Endothelial cell of umbilical vein (primary cell): ENCODE results near the gene SPHK2. TPM values are rescaled to one million over a fixed set of nuclear protein-coding genes. Genes with fewer than 3 reads are reported as not detected.

Source experiments
- BruUV-seq: library from RNA; stranded (reverse); fragments of 400-500 nt; replicated peaks from 2 replicates; lab custom pipeline; 2021; lab: Mats Ljungman, UMichigan
- CTCF ChIA-PET: fragments of 300-600, 350-600 bp; sonication (Branson Sonifier 250); formaldehyde crosslinking; loops from one replicate; lab custom pipeline; 2021; ENCODE audit warnings: antibody characterized with exemption, inconsistent platforms; lab: Charles Lee
- POLR2A ChIA-PET: fragments of 300-600, 350-600 bp; sonication (Branson Sonifier 250); formaldehyde crosslinking; loops from one replicate; lab custom pipeline; 2021; ENCODE audit warnings: antibody characterized with exemption, inconsistent platforms; lab: Charles Lee
- DNase-seq: peaks from one replicate; pipeline ENCODE4 v3.0.0-alpha.2; 2011; ENCODE audit warnings: low read depth, low spot score
- FAIRE-seq: peaks from 2 replicates; lab custom pipeline; 2011; peaks lifted over from hg19 to GRCh38; lab: Jason Lieb, UNC
- H2AFZ ChIP-seq: 2 replicates; pipeline ENCODE4 v1.6.0; 2012; ENCODE audit warnings: low read depth, low read length, control low read depth, inconsistent platforms
- H3K27ac ChIP-seq: 2 replicates; pipeline ENCODE4 v1.5.1; 2011; ENCODE audit warnings: low read depth, mild to moderate bottlenecking, control low read depth, low read length, moderate library complexity; ENCODE audit not compliant: insufficient read depth
- H3K27me3 ChIP-seq, 2 experiments: 2 replicates each; pipeline versions ENCODE4 v1.6.0 to v1.6.1; 2011; ENCODE audit warnings: low read length in 2 of 2, mixed read lengths in 1 of 2; ENCODE audit not compliant: control insufficient read depth in 2 of 2, insufficient read depth in 2 of 2
- H3K36me3 ChIP-seq, 2 experiments: 2 replicates in 1 of 2; 3 replicates in 1 of 2; pipeline ENCODE4 v1.5.1; 2011; ENCODE audit warnings: low read length in 2 of 2, mild to moderate bottlenecking in 1 of 2, moderate library complexity in 1 of 2; ENCODE audit not compliant: control insufficient read depth in 2 of 2, insufficient read depth in 2 of 2; ENCODE audit errors: extremely low read depth in 1 of 2
- H3K4me1 ChIP-seq: 3 replicates; pipeline ENCODE4 v1.5.1; 2011; ENCODE audit warnings: mild to moderate bottlenecking, low read length; ENCODE audit not compliant: control insufficient read depth, insufficient read depth; ENCODE audit errors: extremely low read depth
- H3K4me2 ChIP-seq: 2 replicates; pipeline ENCODE4 v1.6.1; 2011; ENCODE audit warnings: low read length, control low read depth, mixed read lengths; ENCODE audit not compliant: insufficient read depth
- H3K4me3 ChIP-seq, 3 experiments: fragments of 200-600 bp in 1 of 3; sonication (generic), shearing (Covaris generic) in 1 of 3; replicated peaks in 1 of 3; 2 replicates each; pipeline ENCODE4 v1.5.1; 2011 to 2016; ENCODE audit warnings: control low read depth in 3 of 3, low read length in 3 of 3, mild to moderate bottlenecking in 2 of 3, inconsistent platforms in 1 of 3, low read depth in 1 of 3, moderate library complexity in 1 of 3; ENCODE audit not compliant: insufficient read depth in 1 of 3
- H3K79me2 ChIP-seq: 2 replicates; pipeline ENCODE4 v1.6.0; 2012; ENCODE audit warnings: low read length, inconsistent platforms; ENCODE audit not compliant: control insufficient read depth, insufficient read depth
- H3K9ac ChIP-seq: replicated peaks from 2 replicates; pipeline ENCODE3; 2011; ENCODE audit warnings: low read length, control low read depth; ENCODE audit not compliant: insufficient read depth; ENCODE audit errors: extremely low read depth
- H3K9me1 ChIP-seq: replicated peaks from 3 replicates; pipeline ENCODE4 v1.6.0; 2011; ENCODE audit warnings: mild to moderate bottlenecking, low read length; ENCODE audit not compliant: control insufficient read depth, insufficient read depth; ENCODE audit errors: extremely low read depth
- H3K9me3 ChIP-seq: replicated peaks from 2 replicates; pipeline ENCODE4 v1.5.1; 2012; ENCODE audit warnings: low read length, inconsistent platforms; ENCODE audit not compliant: control insufficient read depth, insufficient read depth
- H4K20me1 ChIP-seq: replicated peaks from 2 replicates; pipeline ENCODE3; 2011; ENCODE audit warnings: mild to moderate bottlenecking, low read length; ENCODE audit not compliant: control insufficient read depth, insufficient read depth; ENCODE audit errors: extremely low read depth
- CTCF ChIP-seq, 2 donors: IDR thresholded peaks; 1 replicate in 1 of 2; 2 replicates in 1 of 2; pipeline ENCODE4 v1.5.1; 2011; ENCODE audit warnings: low read length in 2 of 2, mild to moderate bottlenecking in 2 of 2, moderate library complexity in 2 of 2, control low read depth in 1 of 2, inconsistent platforms in 1 of 2, low read depth in 1 of 2; ENCODE audit not compliant: insufficient read depth in 1 of 2; ENCODE audit errors: extremely low read depth in 1 of 2
- EZH2 ChIP-seq: IDR thresholded peaks from 2 replicates; pipeline ENCODE4 v1.6.1; 2012; ENCODE audit warnings: borderline replicate concordance, low read depth, mild to moderate bottlenecking, moderate library complexity, low read length, inconsistent platforms; ENCODE audit not compliant: severe bottlenecking
- FOS ChIP-seq: IDR thresholded peaks from 2 replicates; pipeline ENCODE4 v1.6.1; 2011; ENCODE audit warnings: mild to moderate bottlenecking, low read length, moderate library complexity, borderline replicate concordance; ENCODE audit not compliant: insufficient read depth
- GATA2 ChIP-seq: IDR thresholded peaks from 2 replicates; pipeline ENCODE4 v1.7.0; 2011; ENCODE audit warnings: low read depth, mild to moderate bottlenecking, moderate library complexity, mixed read lengths, low read length; ENCODE audit not compliant: insufficient read length, insufficient read depth
- JUN ChIP-seq: IDR thresholded peaks from 2 replicates; pipeline ENCODE4 v1.6.1; 2011; ENCODE audit warnings: borderline replicate concordance, low read depth; ENCODE audit not compliant: insufficient read length, insufficient read depth
- MAX ChIP-seq: IDR thresholded peaks from 2 replicates; pipeline ENCODE4 v1.6.1; 2011; ENCODE audit not compliant: insufficient read depth, insufficient read length
- MYC ChIP-seq: IDR thresholded peaks from one replicate; pipeline ENCODE4 v1.6.1; 2011; ENCODE audit warnings: mild to moderate bottlenecking, low read depth, low read length
- POLR2A ChIP-seq: IDR thresholded peaks from 2 replicates; pipeline ENCODE4 v1.6.1; 2012; ENCODE audit warnings: low read depth, mild to moderate bottlenecking, control low read depth, low read length
- POLR2AphosphoS5 ChIP-seq: IDR thresholded peaks from 2 replicates; pipeline ENCODE4 v1.6.1; 2012; ENCODE audit warnings: low read depth, mild to moderate bottlenecking, control low read depth, low read length, moderate library complexity; ENCODE audit not compliant: insufficient read depth
- dilution Hi-C: fragments of 300-500 bp; cut with MboI; formaldehyde crosslinking; loops from one replicate; pipeline ENCODE4 v1.15.0; 2019; ENCODE audit warnings: low sequenced_read_pairs; ENCODE audit not compliant: extremely low pct_ligation_motif_present
- intact Hi-C: fragments of 100-400 bp; cut with micrococcal nuclease; formaldehyde crosslinking; loops from one replicate; pipeline ENCODE4 v1.10.0; 2022
- polyA plus RNA-seq, 4 experiments: library from polyadenylated mRNA; depleted of rRNA in 3 of 4; stranded (reverse) in 3 of 4; unstranded in 1 of 4; fragments of >200 nt; gene quantifications; 2 replicates each; pipeline versions ENCODE4 v1.2.1 to v1.2.3, GENCODE V29; 2011 to 2012; ENCODE audit warnings: missing spikeins in 1 of 4
- total RNA-seq: library from RNA; stranded (reverse); gene quantifications from 2 replicates; pipeline ENCODE4 v1.2.3, GENCODE V29; 2021

Gene SPHK2
- total and polyA plus RNA-seq, 2 donors (not counting 3 experiments of a cell fraction or from before 2014, with no cell fraction given), result 20.2 to 31.1 TPM

- Histone ChIP-seq H2AFZ (no peak overlapping the region), H3K9ac (no peak overlapping the region), H3K9me1 (no peaks in the 10 kb centered on the region), H4K20me1 (no peaks in the 10 kb centered on the region), H3K27me3 (no peaks in the 10 kb centered on the region), H3K4me1 (peaks cover 2% of the 10 kb centered on the region), H3K9me3 (no peaks in the 10 kb centered on the region), H3K4me3 (no peak overlapping the region), H3K27ac (no peak overlapping the region), H3K36me3 (no peaks in the 10 kb centered on the region), H3K4me2 (no peak overlapping the region), H3K79me2 (no peaks in the 10 kb centered on the region)
- FAIRE-seq (no peak), DNase-seq (no peak)
- no TSS peak for BruUV-seq
- CTCF ChIA-PET, result interaction anchor here (0.7 to 6.6 kb wide), 4 partner anchors 12 to 66 kb away, joined by 3 to 38 read pairs (median 3); no protein-coding TSS in a partner anchor
- intact Hi-C loops, result loop anchor here (5.0 kb wide), 1 partner anchor 404 kb away; no protein-coding TSS in a partner anchor
- POLR2A ChIA-PET, result no interaction called here
- dilution Hi-C loops, result no loop called here
- TF ChIP-seq POLR2AphosphoS5, result no peak
- no peak for TF ChIP-seq CTCF (IDR thresholded peaks at IDR 0.05; ENCODE audit: extremely low read depth in 1 of 2, insufficient read depth in 1 of 2, low read depth in 1 of 2, low read length in 2 of 2)
- no peak for TF ChIP-seq GATA2
- TF ChIP-seq FOS, result no peak
- no peak for TF ChIP-seq MYC
- no peak for TF ChIP-seq JUN
- TF ChIP-seq EZH2, result no peak
- TF ChIP-seq MAX, result no peak
- no peak for TF ChIP-seq POLR2A
These were observed 47.7 kb upstream of the SPHK2 start for GRCh38 chr19:48571378-48572162.
